Measurements from ENCODE around the gene BACE1.
"Not testable (repeated sequence)": the region's sequence is repeated elsewhere in the genome, so short reads cannot be mapped to it uniquely, and the experiment has no call there.

- not testable (repeated sequence) for TF ChIP-seq POLR2AphosphoS5 (IDR thresholded peaks at IDR 0.05; ENCODE audit: low read depth); CTCF (conservative IDR thresholded peaks at IDR 0.05; ENCODE audit: low read depth in 2 of 2); REST (IDR thresholded peaks at IDR 0.05; ENCODE audit: unreplicated experiment); EZH2 (IDR thresholded peaks at IDR 0.05; ENCODE audit: low read depth, unreplicated experiment)
These were observed 11.2 kb upstream of the BACE1 start for GRCh38 chr11:117327255-117327566.

All from GM23338 (cell line).